HG03378 (cell line): ENCODE data around the gene MYO5B.

Experiments used
- ATAC-seq: cut with Tn5 transposase; IDR thresholded peaks from one replicate; pipeline ENCODE4 v1.9.1; 2021; ENCODE audit warnings: mild to moderate bottlenecking, moderate library complexity; ENCODE audit not compliant: unreplicated experiment

Gene MYO5B

DNA sequence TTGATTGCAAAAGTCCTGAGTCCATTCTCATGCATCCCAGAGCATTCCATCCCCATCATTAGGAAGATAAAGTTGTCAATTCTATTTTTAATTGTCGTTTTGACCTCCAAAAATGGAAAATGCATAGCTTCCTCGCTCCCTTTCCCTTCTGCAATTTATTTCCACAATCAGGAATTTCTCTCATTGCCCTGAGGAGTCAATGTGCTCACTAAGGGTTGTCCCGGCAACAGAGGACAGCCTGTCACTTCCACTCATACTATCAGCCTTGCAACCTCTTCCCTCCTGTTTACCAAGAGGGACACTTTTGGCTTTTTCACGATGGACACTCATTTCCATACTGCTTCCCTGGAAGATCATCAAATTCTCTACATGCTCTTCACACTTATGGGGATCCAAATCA lies 164.8 kb downstream of the MYO5B start:
- ATAC-seq = no peak

DNA sequence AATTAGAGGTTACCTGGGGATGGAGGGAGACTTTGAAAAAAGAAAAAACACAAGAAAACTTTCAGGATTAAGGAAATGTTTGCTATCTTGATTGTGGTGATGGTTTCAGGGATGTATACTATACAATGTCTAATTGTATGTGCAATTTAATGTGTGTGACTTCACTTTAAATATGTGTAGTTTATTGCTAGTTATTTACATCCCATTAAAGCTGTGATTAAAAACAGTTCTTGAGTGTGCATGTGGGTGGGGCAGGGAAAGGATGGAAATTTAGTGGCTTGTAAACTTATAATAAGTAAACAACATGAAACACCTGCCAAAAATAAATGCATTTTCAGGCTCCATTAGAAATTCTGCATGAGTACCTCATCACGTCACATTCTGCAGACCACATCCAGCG lies 167.0 kb downstream of the MYO5B start:
- no peak for ATAC-seq

DNA sequence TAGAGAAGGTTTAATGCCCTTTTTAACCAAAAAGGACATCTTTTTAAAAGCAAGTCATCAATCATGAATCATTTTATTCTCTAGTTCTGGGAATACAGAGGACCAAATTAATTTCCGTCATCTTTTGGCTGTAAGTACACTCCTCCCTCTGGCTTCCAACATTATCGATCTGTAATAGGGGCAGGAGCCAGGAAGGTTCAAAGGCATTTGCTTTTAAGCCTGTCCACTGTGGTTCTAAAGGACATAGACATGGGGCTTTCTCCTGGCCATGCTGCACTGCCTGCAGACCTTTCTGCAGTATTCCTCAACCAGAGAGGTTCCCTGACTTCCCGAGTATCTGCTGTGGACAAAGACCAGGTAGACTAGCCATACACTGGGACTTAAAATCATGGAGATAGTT lies 170.5 kb downstream of the MYO5B start:
- no peak for ATAC-seq

DNA sequence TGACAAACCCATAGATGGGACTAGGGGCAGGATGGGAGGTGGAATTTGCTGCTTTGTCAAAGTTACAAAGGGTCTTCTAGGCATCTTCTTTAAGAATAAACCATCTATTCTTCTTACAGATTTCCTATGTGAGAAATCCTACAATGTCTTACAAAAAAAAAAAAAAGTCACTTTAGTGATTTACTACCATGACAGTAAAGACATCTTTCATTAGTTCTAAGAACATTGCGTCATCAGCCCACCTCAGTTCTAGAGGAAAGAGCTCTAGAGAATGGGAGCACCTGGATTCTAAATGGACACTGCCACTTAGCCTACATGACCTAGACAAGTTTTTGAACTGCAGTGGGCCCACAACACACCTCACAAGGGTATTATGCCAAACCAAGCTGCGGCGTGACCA lies 172.0 kb downstream of the MYO5B start:
- no peak for ATAC-seq

DNA sequence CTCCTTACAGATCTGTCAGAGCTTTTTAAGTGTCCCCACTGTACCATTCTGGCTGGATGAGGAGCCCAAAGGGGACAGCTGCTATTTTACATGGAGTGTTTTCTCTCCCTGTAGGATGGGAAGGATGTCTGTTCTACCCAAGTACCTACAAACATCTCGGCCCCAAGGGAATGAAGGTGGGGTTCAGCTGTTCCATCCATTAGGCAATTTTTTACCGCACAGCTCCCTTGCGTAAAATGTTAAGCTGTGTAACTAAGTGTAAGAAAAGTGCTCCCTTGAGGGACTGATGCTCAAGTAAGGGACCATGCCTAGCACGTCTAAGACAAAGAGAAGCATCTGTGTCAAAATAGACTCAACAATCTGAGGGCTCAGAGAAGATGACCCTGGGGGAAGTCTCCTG lies 180.3 kb downstream of the MYO5B start:
- ATAC-seq = no peak

DNA sequence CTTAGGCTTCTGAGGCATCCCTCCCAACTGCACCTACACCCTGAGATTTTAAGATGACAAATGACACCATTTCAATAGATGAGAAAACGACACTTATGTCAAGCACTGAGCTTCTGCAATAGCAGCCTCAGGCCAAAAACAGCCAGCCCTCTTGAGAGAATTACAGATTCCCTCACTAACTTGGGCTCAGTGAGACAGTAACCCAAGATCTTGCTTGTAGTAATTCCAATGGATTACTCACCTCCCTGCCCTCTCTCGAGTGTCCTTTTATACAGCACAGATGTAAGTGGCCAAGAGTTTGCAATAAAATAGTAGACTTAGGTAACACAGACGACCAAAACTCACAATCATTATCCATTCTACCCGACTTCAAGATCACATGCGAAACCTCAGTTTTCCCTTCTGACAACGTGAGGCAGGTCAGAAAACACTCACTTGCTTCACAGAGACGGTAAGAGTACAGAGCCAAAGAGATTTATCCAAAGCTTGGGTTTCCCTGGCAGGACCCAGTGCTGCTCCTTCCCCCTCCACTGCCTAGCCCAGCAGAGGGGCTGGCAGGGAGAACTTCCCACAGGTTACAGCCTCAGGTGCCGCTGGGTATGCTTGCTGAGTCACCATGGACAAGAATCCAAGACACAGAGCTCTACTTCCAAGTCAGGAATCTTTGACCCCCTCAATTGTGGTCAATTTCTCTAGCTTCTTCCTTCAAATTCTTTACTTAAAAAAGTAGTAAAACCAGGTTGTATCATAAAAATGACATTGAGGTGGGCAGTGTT lies 181.4 kb downstream of the MYO5B start:
- ATAC-seq = no peak

DNA sequence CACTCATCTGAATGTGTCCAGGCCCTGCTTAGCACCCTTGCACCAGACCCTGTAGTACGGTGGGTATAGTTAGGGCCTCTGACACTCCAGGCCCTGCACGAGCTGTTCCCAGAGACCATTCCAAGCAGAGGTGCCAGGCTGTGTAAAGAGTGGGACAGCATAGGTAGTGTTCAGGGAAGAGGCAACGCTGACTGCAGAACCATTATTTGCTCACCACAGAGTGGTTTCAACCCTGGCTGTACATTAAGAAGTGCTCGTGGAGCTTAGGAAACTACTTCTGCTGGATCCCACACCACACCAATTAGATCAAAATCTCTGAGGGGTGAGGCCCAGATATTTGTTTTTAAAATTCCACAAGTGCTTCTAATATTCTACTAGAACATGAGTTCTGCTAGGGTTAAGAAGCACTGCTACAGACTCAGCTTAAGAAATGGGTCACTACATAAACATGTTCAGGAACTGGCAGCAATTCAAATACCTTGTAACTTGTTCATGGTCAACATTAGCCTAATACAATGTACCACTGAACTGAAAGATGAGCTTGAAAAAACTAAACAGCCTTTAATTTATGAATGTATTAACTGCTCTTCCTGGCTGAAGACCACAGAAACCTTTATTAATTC lies 183.0 kb downstream of the MYO5B start:
- no peak for ATAC-seq

DNA sequence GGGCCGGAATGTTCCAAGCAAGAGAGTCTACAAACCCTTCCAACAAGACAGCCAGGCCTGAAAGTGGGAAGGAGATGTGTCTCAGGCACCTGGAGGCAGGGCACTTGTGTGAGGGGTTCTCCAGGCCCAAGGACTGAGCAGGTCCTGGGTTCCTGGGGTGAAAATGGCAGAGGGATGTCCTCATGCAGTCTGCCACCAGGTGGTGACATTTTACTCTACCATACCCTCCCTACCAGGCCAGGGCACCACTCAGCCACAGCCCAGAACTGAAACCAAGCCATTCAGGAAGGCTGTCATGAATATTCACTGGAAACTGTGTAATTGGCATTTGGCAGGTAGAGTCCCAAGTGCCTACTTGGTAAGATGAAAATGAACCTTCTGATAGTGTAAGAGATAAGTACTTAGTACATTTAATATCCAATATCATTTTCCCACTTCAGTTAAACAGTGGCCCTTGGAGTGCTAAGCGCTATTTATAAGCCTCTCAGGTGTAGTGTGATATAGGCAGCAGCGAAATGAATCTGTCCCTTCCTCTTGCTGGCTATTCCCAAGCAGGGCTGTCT lies 185.1 kb downstream of the MYO5B start:
- peak; percentile 84 for ATAC-seq

DNA sequence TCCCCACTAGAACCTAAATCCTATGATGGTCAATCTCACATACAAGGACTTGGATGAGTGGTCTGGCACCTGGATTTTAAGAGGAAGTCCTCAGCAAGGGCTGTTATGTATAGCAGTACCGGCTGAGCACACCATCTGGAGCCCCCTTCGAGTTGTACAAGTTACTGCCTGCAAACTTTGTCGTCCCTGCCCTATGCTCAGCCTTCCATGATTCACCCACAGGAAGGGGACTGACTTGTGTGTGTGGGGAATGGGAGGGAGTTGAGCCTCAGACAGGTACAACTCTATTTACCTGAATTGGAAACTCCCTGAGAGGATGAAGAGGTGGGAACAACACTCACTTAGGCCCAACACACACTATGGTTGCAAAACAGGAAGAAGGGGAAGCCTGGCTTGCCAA lies 186.6 kb downstream of the MYO5B start:
- no peak for ATAC-seq

DNA sequence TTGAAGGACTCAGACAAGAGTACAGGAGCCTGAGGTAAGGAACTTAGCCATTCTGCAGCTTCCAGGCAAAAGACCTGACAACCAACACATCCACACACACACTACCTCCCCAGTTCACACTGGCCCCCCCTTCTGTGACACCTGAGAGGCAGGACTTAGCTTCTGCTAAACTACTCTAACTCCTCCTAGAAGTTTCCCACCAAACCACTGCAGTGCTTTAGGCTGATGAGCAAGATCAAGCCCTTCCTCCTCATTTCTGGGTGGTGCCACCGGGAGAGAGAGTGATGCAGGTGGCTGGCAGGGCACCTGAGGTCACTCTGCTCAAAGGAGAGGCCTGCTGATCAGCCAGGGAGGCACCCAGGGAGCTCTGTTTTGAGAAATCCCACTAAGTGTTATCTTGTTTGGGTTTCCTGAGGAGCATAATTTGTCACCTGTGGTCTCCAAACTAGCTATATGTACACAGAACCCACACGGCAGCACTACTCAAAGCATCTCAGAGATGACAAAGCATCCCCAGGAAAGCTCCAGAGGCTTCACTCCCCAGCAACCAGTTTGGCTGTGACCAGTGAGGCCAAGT lies 188.4 kb downstream of the MYO5B start:
- no peak for ATAC-seq

DNA sequence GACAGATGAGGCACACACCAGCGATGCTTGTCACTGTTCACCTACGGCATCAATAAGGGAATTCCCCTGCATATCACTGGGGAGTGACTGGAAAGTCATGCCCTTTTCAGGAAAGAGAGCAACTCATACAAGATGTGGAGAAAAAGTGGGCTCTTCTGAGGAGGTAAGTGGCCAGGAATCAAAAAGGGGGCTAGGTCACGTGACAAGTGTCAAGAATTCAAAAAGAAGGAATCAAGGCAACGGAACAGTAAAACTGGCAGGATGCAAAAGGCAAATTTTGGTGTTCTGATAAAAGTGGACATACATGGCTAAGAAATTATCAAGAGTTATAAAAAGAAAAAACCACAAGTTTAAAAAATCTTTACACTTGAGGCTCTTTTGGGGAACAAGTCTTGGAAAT lies 190.9 kb downstream of the MYO5B start:
- ATAC-seq = no peak

DNA sequence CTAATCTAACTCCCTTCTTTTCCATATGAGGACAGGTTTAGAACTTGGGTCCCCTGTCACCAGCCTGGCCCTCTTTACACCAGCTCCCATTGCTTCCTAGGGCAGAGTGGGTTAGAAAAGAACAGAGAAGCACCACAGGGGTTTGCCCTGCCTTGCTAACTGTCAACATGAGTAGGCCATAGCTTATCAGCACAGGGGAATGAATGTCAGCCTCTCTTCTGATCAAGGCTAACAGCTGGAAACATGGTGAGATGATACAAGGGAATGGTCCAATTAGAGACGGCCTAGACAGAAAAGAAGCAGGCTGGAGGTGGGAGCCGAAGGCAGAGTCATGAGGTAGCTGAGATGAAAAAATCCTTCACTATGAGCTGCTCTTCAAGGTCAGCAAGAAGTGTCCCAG lies 192.2 kb downstream of the MYO5B start:
- no peak for ATAC-seq

DNA sequence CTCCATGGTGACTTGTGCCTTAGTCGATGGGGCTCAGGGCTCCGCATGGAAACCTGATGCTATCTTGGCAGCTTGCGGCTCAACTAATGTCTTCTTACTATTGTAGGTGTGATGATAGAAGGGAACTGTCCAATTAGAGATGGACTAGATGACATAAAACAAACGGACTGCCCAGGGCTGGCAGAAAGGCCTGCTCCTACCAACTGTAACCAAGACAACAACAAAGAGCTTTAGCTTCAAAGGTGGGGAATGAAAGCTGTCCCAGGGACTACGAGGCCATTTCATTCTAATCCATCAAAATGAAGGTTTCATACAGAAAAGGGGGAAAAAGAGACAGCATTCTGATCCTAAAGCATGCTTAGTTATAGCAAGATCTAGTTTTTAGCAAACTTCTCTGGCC lies 194.7 kb downstream of the MYO5B start:
- ATAC-seq = no peak

DNA sequence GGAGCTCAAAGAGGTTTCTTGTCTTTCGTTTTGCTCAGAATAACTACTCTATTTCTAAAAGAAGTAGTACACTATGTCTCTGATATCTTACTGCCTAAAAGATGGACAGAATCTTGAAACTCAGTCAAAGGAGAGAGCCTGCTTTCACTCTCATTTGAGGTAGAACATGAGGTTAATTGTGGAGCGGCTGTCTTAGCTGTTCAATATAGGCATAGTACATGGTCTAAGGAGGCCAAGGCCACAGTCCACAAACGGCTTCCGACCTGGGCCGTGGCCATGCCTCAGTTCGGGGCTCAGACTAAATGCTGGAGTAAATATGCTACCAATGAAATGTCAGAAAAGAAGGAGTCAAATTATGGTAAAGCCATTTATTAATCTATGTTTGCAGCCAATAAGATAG lies 195.8 kb downstream of the MYO5B start:
- ATAC-seq = no peak

DNA sequence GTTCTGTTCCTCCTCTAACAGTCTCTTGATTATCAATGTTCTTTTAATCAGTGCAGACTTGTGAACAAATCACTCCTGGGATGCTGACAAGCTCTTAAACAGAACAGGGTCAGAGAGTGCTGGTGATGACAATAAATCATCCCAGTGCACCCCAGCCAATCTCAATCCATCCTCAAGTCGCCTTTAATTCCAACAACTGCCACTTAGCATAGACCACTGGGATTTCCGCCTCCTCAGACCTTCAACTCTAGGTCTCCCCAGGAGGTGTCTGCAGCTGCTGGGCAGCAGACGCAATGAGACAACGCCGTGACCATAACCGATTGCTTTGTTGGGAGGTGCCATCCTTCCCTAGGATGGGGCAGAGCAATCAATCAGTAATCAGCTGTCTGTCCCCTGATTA lies 197.4 kb downstream of the MYO5B start:
- no peak for ATAC-seq

DNA sequence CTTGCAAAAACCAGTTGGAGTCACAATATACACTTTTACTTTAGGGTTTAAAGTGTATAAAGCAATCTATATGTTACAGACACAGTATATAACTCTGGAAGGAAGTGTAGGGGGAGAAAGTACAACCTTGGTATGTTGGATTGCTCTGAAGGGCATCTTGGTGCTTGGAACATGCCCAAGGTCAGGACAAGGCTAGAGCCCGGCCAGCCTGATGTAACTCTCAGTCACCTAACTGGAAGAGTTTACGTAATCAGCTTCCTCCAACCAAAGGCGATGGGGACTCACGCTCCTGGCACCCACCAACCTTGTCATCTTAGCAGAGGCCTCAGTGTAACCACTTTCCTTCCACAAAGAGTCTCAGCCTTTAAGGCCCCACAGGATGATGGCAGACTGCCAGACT lies 200.5 kb downstream of the MYO5B start:
- ATAC-seq = no peak

DNA sequence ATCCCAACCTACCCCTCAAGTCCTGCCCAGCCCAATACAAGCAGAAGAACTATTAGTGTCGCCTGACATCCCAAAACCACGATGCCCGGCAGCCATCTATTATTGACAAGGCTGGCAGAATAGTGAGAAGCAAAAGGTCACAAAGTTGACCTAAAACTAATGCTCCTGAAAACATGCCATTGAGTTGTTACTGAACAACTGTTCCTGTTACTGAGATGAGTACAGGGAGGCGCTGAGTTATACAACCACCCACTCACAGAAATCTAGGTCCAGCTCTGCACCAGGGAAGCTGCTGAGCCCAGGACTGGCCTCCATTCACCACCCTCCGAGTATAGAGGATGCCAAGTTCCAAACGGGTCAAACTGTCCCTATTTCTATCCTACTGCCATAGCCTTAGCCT lies 201.6 kb downstream of the MYO5B start:
- no peak for ATAC-seq

DNA sequence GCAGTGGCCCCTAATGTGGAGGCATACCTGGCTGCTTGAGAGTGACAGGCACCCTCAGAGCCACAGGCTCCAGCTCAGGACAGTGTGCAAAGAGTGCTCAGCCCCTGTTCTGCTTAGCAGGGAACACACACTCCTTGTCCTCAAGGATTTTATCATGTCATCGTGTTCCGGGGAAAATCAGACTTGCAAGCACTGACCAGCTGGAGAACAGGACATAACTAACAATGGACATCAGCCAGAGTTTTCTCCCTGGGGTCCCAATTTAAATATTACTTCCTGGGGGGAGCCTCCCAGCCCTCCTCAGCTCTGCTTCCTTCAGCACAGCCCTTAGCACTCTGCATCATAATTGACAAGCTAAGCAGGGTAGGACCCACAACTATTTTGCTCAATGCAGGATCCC lies 206.2 kb downstream of the MYO5B start:
- ATAC-seq = no peak

DNA sequence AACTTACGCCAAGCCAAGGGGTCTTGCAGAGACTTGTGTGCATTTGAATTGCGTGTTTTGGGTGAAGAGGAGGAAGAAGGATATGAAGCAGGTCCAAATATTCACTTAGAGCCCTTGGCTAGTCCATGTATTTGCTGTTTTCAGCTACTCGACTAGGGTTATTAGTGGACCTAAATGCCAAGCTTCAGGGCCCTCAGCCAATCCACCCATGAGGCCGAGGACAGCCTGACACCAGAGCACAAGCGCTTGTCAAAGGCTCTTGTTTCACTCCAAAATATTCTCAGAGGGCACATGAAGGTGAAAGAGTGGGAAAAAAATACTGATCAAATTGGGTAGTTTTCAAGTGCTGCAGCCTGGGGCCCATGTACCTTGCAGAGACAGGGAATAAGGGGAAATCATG lies 206.8 kb downstream of the MYO5B start:
- no peak for ATAC-seq

DNA sequence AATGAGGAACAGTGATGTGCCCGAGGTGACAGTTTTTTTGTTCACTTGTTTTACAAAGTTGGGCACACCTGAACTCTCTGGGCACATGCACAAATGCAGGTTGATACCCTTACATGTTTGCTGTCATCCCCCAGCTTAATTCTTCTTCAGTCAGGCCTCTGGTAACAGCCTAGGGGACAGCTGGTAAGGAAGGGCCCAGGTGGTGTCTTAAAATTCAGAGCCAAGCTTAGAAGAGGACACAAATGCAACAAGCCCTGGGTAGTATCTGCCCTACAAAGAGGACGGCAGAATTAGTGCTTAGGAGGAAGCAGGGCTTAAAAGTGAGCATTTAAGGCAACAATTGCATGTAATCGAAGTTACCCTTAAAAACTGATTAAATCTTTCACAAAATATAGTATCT lies 209.7 kb downstream of the MYO5B start:
- no peak for ATAC-seq

DNA sequence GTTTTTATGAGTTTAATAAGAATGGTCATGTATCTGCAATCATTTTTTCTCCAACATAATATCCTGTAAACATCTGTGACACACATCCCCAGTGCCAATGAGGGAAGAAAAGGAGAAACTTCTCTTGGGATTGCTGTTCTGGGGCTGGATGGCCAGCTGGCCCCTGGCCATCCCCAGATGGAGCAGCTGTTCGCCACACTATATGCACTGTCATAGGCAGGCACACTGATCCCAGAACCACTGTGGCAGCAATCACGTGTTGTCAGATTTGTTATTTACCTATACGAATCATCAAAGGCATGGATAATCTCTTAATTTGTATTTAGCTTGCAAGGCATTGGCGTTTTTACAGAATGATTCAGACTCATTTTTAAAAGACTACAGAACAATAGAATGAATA lies 214.1 kb downstream of the MYO5B start:
- no peak for ATAC-seq
